Left renal cortex interstitium (tissue), 4 donors: ENCODE data around the gene PRIM1. TPM values are rescaled to one million over a fixed set of nuclear protein-coding genes. Genes with fewer than 3 reads are reported as not detected.
"Not testable (repeated sequence)": the region's sequence is repeated elsewhere in the genome, so short reads cannot be mapped to it uniquely, and the experiment has no call there.

Experiments used
- DNase-seq, 4 donors: peaks; one replicate each; pipeline ENCODE4 v3.0.0-alpha.2; 2013; ENCODE audit warnings: low read depth in 4 of 4, low spot score in 2 of 4, missing footprints in 1 of 4
- polyA plus RNA-seq, 4 donors: library from polyadenylated mRNA; unstranded; fragments of 120-200 nt; gene quantifications; one replicate each; pipeline ENCODE4 v1.2.1, GENCODE V29; 2013; ENCODE audit not compliant: insufficient read length in 4 of 4

PRIM1 gene
- polyA plus RNA-seq, result 10 to 100 TPM; 17.4 to 21.6 (median 19.7) TPM

DNA sequence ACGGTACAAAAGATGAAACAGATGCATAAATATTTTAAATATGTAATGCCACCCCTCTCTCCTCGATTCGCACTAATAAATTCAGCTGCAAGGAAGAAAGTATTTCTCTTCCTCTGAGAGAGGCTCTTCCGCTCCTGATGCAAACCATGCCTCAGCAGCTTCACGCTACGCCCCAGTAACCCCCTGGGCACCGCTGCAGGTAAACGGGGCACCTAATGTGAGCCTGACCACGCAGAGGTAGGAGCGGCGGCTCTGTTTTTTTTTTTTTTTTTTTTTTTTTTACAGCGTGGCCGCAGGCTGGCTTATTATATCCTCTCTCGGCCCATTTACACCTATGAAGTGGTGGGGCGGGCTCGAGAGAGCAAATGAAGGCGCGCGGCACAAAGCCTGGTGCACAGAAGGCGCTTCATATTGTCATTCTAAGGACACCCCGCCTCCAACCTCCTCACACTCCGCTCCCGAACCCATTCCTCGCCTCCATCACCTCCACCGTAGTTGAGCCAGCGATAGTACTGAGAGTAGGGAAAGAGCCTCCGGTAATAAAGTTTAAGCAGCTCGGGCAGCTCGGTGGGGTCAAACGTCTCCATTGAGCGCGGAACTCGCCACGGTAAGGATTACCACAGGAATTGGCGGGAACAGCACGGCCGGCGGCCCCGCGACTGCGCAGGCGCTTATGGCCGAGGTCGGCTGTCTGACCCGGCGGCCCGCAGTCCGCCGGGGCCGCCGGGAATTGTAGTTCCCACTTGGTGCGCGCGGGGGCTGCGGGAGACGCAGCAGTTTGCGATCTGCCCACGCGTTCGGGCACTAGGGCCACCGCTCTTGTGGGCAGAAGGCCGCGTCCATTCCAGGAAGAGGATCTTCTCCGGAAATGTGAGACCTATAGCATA, at the start of gene PRIM1:
TSS of gene PRIM1 (minus strand) at position 612 of the 887 bp plus-strand sequence. CDS start at position 587, 25 bp downstream.
- peak; percentile 57 to 81 (median 70) for DNase-seq

DNA sequence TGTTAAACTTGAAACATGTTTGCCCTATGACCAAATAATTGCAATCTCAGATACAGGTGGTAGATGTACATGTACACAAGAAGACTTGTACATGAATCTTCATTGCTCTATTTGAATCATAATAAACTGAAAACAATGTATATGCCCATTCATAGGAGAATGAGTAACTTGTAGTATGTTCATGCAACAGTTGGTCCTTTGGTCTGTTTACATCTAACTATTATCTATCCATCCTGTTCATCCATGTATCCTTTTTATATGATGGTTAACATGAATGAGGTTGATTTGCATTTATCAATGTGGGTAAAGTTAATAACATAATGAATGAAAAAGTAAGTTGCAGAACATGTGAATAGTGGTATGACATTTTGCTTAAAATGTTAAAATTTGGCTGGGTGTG, 48.1 kb upstream of the PRIM1 start:
- no peak for DNase-seq

DNA sequence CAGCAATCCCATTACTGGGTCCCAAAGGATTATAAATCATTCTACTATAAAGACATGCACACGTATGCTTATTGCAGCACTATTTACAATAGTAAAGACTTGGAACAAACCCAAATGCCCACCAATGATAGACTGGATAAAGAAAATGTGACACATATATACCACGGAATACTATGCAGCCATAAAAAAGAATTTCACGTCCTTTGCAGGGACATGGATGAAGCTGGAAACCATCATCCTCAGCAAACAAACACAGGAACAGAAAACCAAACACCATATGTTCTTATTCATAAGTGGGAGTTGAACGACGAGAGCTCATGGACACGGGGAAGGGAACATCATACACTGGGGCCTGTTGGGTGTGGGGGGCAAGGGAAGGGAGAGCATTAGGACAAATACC, 47.2 kb upstream of the PRIM1 start:
- not testable (repeated sequence) for DNase-seq

DNA sequence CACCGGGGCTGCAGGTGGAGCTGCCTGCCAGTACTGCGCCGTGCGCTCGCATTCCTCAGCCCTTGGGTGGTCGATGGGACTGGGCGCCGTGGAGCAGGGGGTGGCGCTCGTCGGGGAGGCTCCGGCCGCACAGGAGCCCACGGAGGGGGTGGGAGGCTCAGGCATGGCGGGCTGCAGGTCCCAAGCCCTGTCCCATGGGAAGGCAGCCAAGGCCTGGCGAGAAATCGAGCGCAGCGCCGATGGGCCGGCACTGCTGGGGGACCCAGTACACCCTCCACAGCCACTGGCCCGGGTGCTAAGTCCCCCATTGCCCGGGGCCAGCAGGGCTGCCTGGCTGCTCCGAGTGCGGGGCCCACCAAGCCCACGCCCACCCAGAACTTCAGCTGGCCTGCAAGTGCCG, 43.7 kb upstream of the PRIM1 start:
- DNase-seq, result not testable (repeated sequence)

DNA sequence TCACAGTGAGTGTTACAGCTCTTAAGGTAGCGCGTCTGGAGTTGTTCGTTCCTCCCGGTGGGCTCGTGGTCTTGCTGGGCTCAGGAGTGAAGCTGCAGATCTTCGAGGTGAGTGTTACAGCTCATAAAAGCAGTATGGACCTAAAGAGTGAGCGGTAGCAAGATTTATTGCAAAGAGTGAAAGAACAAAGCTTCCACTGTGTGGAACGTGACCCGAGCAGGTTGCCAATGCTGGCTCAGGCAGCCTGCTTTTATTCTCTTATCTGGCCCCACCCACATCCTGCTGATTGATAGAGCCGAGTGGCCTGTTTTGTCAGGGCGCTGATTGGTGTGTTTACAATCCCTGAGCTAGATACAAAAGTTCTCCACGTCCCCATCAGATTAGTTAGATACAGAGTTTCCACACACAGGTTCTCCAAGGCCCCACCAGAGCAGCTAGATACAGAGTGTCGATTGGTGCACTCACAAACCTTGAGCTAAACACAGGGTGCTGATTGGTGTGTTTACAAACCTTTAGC, 43.0 kb upstream of the PRIM1 start:
- DNase-seq, result not testable (repeated sequence)

DNA sequence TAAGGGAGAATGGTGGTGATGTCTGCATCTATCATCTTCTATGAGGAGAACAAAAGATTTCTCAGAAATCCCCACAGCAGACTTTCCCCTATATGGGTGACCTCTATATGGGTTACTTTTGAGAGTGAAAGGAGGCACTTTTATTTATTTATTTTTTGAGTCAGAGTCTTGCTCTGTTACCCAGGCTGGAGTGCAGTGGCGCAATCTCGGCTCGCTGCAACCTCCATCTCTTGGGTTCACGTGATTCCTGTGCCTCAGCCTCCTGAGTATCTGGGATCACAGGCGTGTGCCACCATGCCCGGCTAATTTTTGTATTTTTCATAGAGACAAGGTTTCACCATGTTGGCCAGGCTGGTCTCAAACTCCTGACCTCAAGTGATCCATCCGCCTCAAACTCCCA, 41.0 kb upstream of the PRIM1 start:
- DNase-seq, result not testable (repeated sequence)

DNA sequence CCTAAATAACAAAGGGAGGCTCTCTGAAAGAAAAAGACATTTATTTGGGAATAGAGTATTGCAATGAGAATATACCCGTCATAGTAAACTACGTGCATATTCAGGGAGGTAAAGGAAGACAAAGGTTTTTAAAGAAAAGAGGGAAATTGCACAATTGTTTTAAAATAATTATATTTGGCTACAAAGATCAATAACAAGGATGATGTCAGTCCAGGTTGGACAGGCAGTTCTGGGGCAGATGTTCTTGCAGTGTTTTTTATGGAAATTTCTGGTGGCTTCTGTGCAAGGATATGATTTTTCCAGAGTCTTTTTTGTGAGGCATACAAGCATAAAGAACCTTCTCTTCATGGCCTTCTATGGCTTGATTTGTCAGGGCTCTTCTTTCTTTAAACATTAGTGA, 40.6 kb upstream of the PRIM1 start:
- DNase-seq, result no peak

DNA sequence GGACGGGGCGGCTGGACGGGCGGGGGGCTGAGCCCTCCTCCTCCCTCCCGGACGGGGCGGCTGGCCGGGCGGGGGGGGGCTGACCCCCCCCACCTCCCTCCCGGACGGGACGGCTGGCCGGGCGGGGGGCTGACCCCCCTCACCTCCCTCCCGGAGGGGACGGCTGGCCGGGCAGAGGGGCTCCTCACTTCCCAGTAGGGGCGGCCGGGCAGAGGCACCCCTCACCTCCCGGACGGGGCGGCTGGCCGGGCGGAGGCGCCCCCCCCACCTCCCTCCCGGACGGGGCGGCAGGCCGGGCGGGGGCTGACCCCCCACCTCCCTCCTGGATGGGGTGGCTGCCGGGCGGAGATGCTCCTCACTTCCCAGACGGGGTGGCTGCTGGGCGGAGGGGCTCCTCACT, 37.3 kb upstream of the PRIM1 start:
- not testable (repeated sequence) for DNase-seq

DNA sequence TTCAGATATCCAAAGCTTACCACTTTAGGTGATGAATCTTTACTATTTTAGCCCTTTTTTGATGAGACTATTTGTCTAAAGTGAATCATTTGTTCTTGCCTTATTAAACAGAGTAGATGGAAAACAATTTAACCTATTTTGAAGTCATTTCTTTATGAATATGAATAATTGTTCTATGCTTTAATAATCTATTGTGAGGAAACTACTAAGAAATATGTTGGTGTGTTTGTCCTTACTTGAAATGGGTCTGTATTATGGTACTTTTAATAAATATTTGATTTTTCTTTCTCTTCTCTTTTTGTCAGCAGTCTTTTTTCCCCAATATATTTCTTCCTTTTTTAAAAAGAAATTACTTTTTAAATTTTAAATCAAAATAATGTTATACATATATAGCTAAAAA, 35.4 kb upstream of the PRIM1 start:
- DNase-seq, result no peak

DNA sequence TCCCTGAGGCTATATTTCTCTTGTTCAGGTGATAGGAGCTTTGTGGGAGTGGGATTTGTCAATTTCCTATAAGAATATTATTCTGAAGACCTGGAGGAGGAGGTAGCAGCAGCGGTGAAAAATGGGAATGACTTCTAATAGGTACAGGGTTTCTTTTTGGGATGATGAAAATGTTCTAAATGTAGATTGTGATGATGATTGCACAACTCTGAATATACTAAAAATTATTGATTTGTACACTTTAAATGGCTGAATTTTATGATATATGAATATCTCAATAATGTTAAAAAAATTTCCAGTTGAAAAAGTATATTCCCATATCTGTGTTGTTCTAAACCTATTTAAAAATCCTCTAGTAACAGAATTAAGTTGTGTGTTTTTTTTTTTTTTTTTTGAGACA, 33.8 kb upstream of the PRIM1 start:
- DNase-seq, result no peak

DNA sequence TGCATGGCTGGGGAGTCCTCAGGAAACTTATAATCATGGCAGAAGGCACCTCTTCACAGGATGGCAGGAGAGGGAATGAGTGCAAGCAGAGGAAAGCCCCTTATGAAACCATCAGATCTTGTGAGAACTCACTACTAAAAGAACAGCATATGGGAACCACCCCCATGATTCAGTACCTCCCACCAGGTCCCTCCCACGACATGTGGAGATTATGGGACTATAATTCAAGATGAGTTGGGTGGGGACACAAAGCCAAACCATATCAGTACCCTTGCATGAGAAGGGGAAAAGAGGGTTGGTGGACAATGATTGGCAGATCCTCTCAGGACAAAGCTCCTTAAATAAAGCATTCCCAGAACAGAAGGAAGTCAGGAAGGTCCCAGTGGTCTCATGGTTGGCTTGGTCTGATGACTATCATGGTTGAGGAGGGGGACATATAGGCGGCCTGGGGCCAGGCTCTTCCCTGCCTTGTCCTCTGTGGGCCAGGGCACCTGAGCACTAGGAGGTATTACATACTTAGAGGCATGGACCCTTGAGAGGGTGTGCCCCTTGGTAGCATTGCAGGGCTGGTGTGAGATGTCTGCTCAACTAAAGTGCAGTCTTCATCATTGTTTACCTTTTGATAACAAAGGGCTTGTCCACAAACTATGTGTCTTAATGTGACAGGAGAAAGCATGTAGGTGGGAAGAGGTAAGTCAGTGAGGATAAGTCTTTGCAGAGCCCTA, 33.2 kb upstream of the PRIM1 start:
- no peak for DNase-seq

DNA sequence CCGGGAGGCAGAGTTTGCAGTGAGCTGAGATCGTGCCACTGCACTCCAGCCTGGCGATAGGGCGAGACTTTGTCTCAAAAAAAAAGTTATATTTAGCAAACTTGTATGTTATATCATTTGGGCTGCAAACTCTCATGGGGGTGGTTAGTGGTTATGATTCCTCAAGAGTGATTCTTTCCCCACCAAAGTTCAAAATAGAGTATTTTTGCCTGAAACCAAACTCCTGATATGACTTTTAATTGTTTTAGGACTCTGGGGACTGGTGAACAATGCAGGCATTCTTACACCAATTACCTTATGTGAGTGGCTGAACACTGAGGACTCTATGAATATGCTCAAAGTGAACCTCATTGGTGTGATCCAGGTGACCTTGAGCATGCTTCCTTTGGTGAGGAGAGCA, 29.6 kb upstream of the PRIM1 start:
- no peak for DNase-seq

DNA sequence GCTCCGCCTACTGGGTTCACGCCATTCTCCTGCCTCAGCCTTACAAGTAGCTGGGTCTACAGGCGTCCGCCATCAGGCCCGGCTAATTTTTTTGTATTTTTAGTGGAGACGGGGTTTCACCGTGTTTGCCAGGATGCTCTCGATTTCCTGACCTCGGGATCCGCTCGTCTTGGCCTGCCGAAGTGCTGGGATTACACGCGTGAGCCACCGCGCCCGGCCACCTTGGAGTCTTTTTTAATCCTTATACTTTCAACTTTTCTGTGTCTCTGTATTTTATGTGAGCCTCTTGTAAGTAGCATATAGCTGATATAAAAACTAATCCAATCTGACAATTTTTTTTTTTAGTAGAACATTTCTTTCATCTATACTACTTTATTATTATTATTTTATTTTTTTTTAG, 26.6 kb upstream of the PRIM1 start:
- DNase-seq, result no peak

DNA sequence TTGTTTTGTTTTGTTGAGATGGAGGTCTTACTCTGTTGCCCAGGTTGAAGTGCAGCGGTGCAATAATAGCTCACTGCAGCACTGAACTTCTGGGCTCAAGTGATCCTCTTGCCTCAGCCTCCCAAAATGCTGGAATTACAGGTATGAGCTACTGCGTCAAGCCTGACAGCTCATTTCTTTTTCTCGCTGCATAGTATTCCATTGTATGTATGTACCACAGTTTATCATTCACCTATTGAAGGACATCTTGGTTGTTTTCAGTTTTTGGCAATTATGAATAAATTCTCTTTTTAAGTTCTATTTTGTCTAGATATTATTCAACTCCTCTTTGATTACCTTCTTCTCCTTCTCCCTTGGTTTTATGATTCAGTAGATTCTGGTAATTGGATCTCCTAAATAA, 24.5 kb upstream of the PRIM1 start:
- DNase-seq, result no peak

DNA sequence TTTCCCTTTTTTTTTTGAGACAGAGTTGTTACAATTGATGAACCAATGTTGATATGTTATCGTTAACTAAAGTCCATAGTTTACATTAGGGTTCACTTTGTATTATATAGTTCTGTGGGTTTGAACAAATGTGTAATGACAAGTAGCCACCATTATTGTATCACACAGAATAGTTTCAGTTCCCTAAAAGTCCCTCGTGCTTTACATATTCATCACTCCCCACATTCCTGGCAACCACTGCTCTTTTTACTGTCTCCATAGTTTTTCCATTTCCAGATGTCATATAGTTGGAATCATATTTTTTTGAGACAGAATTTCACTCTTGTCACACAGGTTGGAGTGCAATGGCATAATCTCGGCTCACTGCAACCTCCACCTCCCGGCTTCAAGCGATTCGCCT, 23.5 kb upstream of the PRIM1 start:
- no peak for DNase-seq

DNA sequence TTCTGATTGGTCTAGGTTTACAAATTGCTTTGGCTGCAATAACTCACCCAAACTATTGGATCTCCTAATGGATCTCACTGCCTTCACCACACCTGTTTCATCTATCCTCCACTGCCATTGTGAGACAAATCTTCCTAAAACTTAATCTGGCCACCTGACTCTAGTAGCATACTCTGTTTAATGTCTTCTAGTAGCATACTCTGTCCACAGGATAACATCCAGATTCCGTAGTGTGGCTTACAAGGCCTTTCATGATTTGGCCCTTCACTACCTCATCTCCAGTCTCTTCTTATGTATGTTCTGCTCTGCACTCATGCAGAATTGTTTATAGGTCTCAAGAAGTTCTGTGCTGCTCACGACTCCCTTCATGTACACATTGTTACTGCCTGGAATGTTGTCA, 21.0 kb upstream of the PRIM1 start:
- DNase-seq, result no peak

DNA sequence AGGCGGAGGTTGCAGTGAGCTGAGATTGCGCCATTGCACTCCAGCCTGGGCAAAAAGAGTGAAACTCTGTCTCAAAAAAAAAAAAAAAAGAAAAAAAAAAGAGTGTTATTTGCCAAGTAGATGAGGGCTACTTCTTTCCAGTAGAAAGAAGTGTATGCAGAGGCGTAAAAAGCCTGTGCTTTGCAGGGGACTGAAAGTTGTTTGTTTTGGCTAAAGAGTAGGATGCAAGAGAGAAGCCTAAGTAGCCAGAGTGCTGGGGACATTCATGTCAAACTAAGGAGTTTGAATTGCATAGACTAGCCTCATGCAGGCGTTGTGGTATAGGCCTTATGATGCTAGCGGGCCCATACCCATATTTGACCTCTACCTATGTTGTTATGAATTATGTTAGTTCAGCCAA, 20.5 kb upstream of the PRIM1 start:
- DNase-seq, result no peak

DNA sequence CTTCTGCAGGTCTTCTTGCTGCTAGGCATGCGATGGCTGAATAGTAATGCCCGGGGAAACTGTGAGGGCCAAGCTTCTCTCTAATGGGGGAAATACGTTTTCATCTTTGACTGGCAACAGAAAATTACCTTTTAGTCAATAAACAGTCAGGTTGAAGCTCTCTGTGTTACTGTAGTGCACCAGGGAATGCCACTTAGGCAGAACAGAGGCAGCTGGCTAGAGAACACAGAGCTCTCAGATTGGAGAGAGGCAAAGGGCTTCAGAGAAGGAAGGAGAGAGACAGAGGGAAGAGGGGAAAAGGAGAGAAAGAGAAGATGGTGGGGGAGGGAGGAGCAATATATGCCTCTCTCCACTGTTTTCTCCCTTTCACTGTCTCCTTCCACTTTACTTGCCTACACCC, 17.7 kb upstream of the PRIM1 start:
- DNase-seq, result no peak

DNA sequence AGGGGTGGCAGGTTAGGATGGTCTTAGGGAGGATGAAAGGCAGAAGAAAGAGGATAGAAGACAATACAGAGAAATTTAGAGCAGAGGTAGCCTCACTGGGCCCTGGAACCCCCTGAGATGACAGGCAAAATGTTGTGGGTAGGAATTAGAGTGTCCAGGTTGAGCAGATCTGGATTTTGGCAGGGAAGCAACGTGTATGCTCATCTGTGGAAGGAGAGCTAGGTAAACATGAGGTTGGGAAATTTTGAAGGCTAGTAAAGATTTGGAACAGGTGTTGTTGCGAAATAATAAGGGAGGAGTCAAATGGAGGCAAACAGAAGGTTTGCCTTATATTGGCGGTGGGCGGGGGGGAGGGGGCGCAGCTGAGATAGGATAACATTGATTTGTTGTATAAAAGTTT, 16.3 kb upstream of the PRIM1 start:
- DNase-seq, result no peak

DNA sequence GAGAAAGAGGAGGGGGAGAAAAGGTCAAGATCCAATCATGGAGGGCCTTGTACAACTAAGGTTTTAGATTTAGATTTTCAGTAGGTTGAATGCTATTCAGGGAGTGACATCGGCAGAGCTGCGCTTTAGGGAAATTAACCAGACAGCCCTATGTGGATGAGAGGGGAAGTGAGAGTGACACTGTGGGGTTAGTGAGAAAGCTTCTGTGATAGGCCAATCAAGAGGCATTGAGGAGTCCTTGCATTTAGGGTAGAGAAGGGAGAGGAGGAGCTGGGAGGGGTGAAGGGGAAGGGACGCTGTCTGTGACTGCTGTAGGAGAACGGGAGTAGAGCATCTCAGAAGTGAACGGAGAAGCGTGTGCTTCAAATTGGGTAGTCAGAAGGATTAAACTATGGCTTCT, 14.4 kb upstream of the PRIM1 start:
- no peak for DNase-seq

DNA sequence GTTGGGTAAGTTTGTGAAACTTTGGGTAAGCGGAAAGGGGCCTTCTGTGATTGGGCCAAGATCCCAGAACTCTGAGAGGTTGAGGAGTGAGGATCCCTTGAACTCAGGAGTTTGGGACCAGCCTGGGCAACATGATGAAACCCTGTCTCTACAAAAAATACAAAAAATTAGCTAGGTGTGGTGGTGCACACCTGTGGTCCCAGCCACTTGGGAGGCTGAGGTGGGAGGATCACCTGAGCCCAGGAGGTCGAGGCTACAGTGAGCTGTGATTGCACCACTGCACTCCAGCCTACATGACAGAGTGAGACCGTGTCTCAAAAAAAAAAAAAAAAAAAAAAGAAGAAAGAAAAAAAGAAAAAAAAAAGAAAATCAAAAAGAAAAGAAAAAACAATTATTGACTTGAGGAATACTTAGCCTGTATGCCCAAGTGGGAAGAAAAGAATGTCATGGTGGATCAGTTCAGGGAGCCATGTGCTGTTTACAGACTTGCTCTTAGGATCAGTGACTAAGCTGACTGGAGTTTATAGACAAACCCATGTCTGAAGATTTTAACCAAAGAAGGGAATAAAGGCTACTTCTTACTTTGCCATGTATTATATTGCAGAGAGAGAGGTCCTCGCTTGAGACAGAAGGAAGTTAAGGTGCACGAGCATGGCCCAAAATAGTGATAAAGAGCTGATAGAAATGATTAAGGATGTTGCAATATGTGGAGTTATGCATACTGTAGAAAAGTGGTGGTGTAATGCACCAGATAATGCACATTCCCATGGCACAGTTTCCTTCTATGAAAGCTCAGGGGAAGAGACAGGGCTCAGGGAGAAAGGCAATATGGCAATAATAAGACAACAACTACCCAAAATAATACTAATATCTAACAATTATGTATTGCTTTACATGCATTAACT, 11.9 kb upstream of the PRIM1 start:
- no peak for DNase-seq
